ENCODE data around the gene CTXND1.

DNA sequence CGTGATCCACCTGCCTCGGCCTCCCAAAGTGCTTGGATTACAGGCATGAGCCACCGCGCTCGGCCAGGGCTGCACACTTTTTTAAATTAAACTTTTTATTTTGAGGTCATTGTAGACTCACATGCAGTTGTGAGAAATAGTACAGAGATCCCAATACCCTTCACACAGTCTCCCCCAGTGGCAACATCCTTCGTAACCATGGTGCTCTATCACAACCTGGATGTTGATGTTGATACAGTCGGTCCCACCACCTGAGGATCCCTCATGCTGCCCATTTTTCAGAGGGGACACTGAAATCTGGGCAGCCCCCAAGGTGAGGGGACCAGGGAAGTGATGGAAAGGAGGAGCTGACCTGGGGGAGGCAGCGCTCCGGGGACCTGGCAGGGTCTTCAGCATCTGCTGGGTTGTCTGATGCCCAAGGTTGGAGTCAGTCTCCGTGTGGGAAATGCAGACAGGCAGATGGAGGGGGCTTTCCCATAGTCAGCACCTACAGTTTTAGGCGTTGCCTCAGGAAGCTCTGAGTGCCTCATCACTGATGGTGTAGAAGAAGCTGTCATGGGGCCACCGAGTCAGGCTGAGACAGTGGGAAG, 82.2 kb downstream of the CTXND1 start:
- TF ChIP-seq, protein P1, sequence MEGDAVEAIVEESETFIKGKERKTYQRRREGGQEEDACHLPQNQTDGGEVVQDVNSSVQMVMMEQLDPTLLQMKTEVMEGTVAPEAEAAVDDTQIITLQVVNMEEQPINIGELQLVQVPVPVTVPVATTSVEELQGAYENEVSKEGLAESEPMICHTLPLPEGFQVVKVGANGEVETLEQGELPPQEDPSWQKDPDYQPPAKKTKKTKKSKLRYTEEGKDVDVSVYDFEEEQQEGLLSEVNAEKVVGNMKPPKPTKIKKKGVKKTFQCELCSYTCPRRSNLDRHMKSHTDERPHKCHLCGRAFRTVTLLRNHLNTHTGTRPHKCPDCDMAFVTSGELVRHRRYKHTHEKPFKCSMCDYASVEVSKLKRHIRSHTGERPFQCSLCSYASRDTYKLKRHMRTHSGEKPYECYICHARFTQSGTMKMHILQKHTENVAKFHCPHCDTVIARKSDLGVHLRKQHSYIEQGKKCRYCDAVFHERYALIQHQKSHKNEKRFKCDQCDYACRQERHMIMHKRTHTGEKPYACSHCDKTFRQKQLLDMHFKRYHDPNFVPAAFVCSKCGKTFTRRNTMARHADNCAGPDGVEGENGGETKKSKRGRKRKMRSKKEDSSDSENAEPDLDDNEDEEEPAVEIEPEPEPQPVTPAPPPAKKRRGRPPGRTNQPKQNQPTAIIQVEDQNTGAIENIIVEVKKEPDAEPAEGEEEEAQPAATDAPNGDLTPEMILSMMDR (IDR thresholded peaks at IDR 0.05; ENCODE audit: insufficient read depth, low read length): no peak
- TF ChIP-seq POLR2AphosphoS5 (IDR thresholded peaks at IDR 0.05; ENCODE audit: low read depth) (no peak), GABPA (IDR thresholded peaks at IDR 0.05; ENCODE audit: low read depth) (no peak), SPI1 (IDR thresholded peaks at IDR 0.05; ENCODE audit: borderline replicate concordance, low read depth) (no peak)
- TF ChIP-seq, protein P2, sequence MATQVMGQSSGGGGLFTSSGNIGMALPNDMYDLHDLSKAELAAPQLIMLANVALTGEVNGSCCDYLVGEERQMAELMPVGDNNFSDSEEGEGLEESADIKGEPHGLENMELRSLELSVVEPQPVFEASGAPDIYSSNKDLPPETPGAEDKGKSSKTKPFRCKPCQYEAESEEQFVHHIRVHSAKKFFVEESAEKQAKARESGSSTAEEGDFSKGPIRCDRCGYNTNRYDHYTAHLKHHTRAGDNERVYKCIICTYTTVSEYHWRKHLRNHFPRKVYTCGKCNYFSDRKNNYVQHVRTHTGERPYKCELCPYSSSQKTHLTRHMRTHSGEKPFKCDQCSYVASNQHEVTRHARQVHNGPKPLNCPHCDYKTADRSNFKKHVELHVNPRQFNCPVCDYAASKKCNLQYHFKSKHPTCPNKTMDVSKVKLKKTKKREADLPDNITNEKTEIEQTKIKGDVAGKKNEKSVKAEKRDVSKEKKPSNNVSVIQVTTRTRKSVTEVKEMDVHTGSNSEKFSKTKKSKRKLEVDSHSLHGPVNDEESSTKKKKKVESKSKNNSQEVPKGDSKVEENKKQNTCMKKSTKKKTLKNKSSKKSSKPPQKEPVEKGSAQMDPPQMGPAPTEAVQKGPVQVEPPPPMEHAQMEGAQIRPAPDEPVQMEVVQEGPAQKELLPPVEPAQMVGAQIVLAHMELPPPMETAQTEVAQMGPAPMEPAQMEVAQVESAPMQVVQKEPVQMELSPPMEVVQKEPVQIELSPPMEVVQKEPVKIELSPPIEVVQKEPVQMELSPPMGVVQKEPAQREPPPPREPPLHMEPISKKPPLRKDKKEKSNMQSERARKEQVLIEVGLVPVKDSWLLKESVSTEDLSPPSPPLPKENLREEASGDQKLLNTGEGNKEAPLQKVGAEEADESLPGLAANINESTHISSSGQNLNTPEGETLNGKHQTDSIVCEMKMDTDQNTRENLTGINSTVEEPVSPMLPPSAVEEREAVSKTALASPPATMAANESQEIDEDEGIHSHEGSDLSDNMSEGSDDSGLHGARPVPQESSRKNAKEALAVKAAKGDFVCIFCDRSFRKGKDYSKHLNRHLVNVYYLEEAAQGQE (IDR thresholded peaks at IDR 0.05; ENCODE audit: insufficient replicate concordance, low read depth): no peak

All from HL-60 (cell line).